Activated T-helper 1 cell treated with anti-CD3 and anti-CD28 coated beads, Interleukin-12 subunit alpha, Interleukin-12 subunit beta, Interleukin-2, Interleukin-4 antibody, amounts not matched to agents 30 ng/mL and 10 ng/mL and 1 ng/mL, durations not matched to agents 14 hours and 24 hours and 36 hours (primary cell): ENCODE results near the gene ZNF804A. TPM values are rescaled to one million over a fixed set of nuclear protein-coding genes. Genes with fewer than 3 reads are reported as not detected.

ENCODE experiments used
- DNase-seq: peaks from one replicate; pipeline ENCODE4 v3.0.0; 2021; ENCODE audit warnings: low spot score
- H3K27ac Mint-ChIP-seq: one replicate; pipeline ENCODE4 v1.8.0; 2021; ENCODE audit warnings: mild to moderate bottlenecking, mixed read lengths
- H3K27me3 Mint-ChIP-seq: one replicate; pipeline ENCODE4 v1.8.0; 2022; ENCODE audit warnings: mild to moderate bottlenecking, moderate library complexity, mixed read lengths; ENCODE audit not compliant: insufficient read depth
- H3K36me3 Mint-ChIP-seq: one replicate; pipeline ENCODE4 v1.8.0; 2021; ENCODE audit warnings: low read depth, mixed read lengths
- H3K4me1 Mint-ChIP-seq: one replicate; pipeline ENCODE4 v1.8.0; 2021; ENCODE audit warnings: low read depth, mixed read lengths
- H3K4me3 Mint-ChIP-seq: one replicate; pipeline ENCODE4 v1.8.0; 2021; ENCODE audit warnings: mild to moderate bottlenecking, moderate library complexity, mixed read lengths
- H3K9me3 Mint-ChIP-seq: one replicate; pipeline ENCODE4 v1.8.0; 2021; ENCODE audit warnings: mixed read lengths
- intact Hi-C: fragments of 100-400 bp; cut with micrococcal nuclease; formaldehyde crosslinking; loops from one replicate; pipeline ENCODE4 v1.15.1; 2024
- total RNA-seq: library from RNA; stranded (reverse); gene quantifications from 2 replicates; pipeline ENCODE4 v1.2.3, GENCODE V29; 2022

ZNF804A gene
- total RNA-seq, 1 donor from 2014 or later: not detected

GRCh38 chr2:184628051-184628450 lies 29.7 kb downstream of the ZNF804A start:
- DNase-seq: no peak
- Mint-ChIP-seq H3K27ac (no peak overlapping the region), H3K36me3 (no peaks in the 10 kb centered on the region), H3K9me3 (no peaks in the 10 kb centered on the region), H3K4me1 (no peaks in the 10 kb centered on the region), H3K27me3 (no peaks in the 10 kb centered on the region), H3K4me3 (no peak overlapping the region)
- intact Hi-C loops: no loop called here

- intact Hi-C loops: no loop called here
- no peak for DNase-seq
- Mint-ChIP-seq H3K27me3 (no peaks in the 10 kb centered on the region), H3K36me3 (no peaks in the 10 kb centered on the region), H3K9me3 (no peaks in the 10 kb centered on the region), H3K27ac (no peak overlapping the region), H3K4me1 (no peaks in the 10 kb centered on the region), H3K4me3 (no peak overlapping the region)
Observed at GRCh38 chr2:184633726-184634125, 35.4 kb downstream of the ZNF804A start.

GRCh38 chr2:184637781-184638180 lies 39.5 kb downstream of the ZNF804A start:
- Mint-ChIP-seq H3K4me1 (no peaks in the 10 kb centered on the region), H3K36me3 (no peaks in the 10 kb centered on the region), H3K4me3 (no peak overlapping the region), H3K27me3 (no peaks in the 10 kb centered on the region), H3K9me3 (no peaks in the 10 kb centered on the region), H3K27ac (no peak overlapping the region)
- intact Hi-C loops: no loop called here
- no peak for DNase-seq

- no peak for DNase-seq
- no peaks in the 10 kb centered on the region for H3K4me1 Mint-ChIP-seq
- no peak overlapping the region for H3K27ac Mint-ChIP-seq
- no peaks in the 10 kb centered on the region for H3K36me3 Mint-ChIP-seq
- intact Hi-C loops: no loop called here
- peaks cover 6% of the 10 kb centered on the region for H3K9me3 Mint-ChIP-seq
- H3K4me3 Mint-ChIP-seq: no peak overlapping the region
- no peaks in the 10 kb centered on the region for H3K27me3 Mint-ChIP-seq
Observed at GRCh38 chr2:184644685-184645084, 46.4 kb downstream of the ZNF804A start.

- no peak for DNase-seq
- Mint-ChIP-seq H3K4me3 (no peak overlapping the region), H3K9me3 (peaks cover 8% of the 10 kb centered on the region), H3K36me3 (no peaks in the 10 kb centered on the region), H3K27me3 (no peaks in the 10 kb centered on the region), H3K27ac (no peak overlapping the region), H3K4me1 (no peaks in the 10 kb centered on the region)
- intact Hi-C loops: no loop called here
Observed at GRCh38 chr2:184646177-184646576, 47.8 kb downstream of the ZNF804A start.

- peaks cover 8% of the 10 kb centered on the region for H3K9me3 Mint-ChIP-seq
- H3K4me1 Mint-ChIP-seq: no peaks in the 10 kb centered on the region
- H3K4me3 Mint-ChIP-seq: no peak overlapping the region
- DNase-seq: no peak
- H3K36me3 Mint-ChIP-seq: no peaks in the 10 kb centered on the region
- H3K27me3 Mint-ChIP-seq: no peaks in the 10 kb centered on the region
- intact Hi-C loops: no loop called here
- no peak overlapping the region for H3K27ac Mint-ChIP-seq
Observed at GRCh38 chr2:184646593-184646992, 48.3 kb downstream of the ZNF804A start.

- no peak for DNase-seq
- Mint-ChIP-seq H3K27ac (no peak overlapping the region), H3K4me3 (no peak overlapping the region), H3K4me1 (no peaks in the 10 kb centered on the region), H3K36me3 (no peaks in the 10 kb centered on the region), H3K27me3 (no peaks in the 10 kb centered on the region), H3K9me3 (no peaks in the 10 kb centered on the region)
- intact Hi-C loops: no loop called here
Observed at GRCh38 chr2:184654945-184655344, 56.6 kb downstream of the ZNF804A start.

GRCh38 chr2:184677171-184677570 lies 78.8 kb downstream of the ZNF804A start:
- Mint-ChIP-seq H3K27ac (no peak overlapping the region), H3K4me3 (no peak overlapping the region), H3K36me3 (no peaks in the 10 kb centered on the region), H3K4me1 (no peaks in the 10 kb centered on the region), H3K27me3 (no peaks in the 10 kb centered on the region), H3K9me3 (no peaks in the 10 kb centered on the region)
- intact Hi-C loops: no loop called here
- no peak for DNase-seq

- DNase-seq: no peak
- Mint-ChIP-seq H3K4me3 (no peak overlapping the region), H3K27me3 (no peaks in the 10 kb centered on the region), H3K36me3 (no peaks in the 10 kb centered on the region), H3K27ac (no peak overlapping the region), H3K9me3 (no peaks in the 10 kb centered on the region), H3K4me1 (no peaks in the 10 kb centered on the region)
- intact Hi-C loops: no loop called here
Observed at GRCh38 chr2:184679219-184680018, 81.1 kb downstream of the ZNF804A start.

GRCh38 chr2:184680825-184681224 lies 82.5 kb downstream of the ZNF804A start:
- intact Hi-C loops: no loop called here
- no peaks in the 10 kb centered on the region for H3K4me1 Mint-ChIP-seq
- H3K4me3 Mint-ChIP-seq: no peak overlapping the region
- H3K9me3 Mint-ChIP-seq: no peaks in the 10 kb centered on the region
- no peak for DNase-seq
- H3K27ac Mint-ChIP-seq: no peak overlapping the region
- H3K27me3 Mint-ChIP-seq: no peaks in the 10 kb centered on the region
- no peaks in the 10 kb centered on the region for H3K36me3 Mint-ChIP-seq

GRCh38 chr2:184681642-184682321 lies 83.5 kb downstream of the ZNF804A start:
- Mint-ChIP-seq H3K9me3 (no peaks in the 10 kb centered on the region), H3K27me3 (no peaks in the 10 kb centered on the region), H3K36me3 (no peaks in the 10 kb centered on the region), H3K27ac (no peak overlapping the region), H3K4me3 (no peak overlapping the region), H3K4me1 (no peaks in the 10 kb centered on the region)
- DNase-seq: no peak
- intact Hi-C loops: no loop called here

GRCh38 chr2:184683911-184684310 lies 85.6 kb downstream of the ZNF804A start:
- intact Hi-C loops: no loop called here
- no peaks in the 10 kb centered on the region for H3K4me1 Mint-ChIP-seq
- H3K27ac Mint-ChIP-seq: no peak overlapping the region
- no peak for DNase-seq
- no peak overlapping the region for H3K4me3 Mint-ChIP-seq
- no peaks in the 10 kb centered on the region for H3K36me3 Mint-ChIP-seq
- H3K9me3 Mint-ChIP-seq: no peaks in the 10 kb centered on the region
- no peaks in the 10 kb centered on the region for H3K27me3 Mint-ChIP-seq

- no peak for DNase-seq
- H3K27ac Mint-ChIP-seq: no peak overlapping the region
- no peaks in the 10 kb centered on the region for H3K4me1 Mint-ChIP-seq
- H3K36me3 Mint-ChIP-seq: no peaks in the 10 kb centered on the region
- H3K27me3 Mint-ChIP-seq: no peaks in the 10 kb centered on the region
- intact Hi-C loops: no loop called here
- H3K9me3 Mint-ChIP-seq: no peaks in the 10 kb centered on the region
- no peak overlapping the region for H3K4me3 Mint-ChIP-seq
Observed at GRCh38 chr2:184685999-184686841, 87.9 kb downstream of the ZNF804A start.
